Mesendoderm (in vitro differentiated cells): Measurements from ENCODE around the gene ZNF681.
"Not testable (repeated sequence)": the region's sequence is repeated elsewhere in the genome, so short reads cannot be mapped to it uniquely, and the experiment has no call there.

Experiments used
- DNase-seq: peaks from one replicate; pipeline ENCODE4 v3.0.0; 2013
- H2AK5ac ChIP-seq: 2 replicates; pipeline ENCODE4 v1.6.1; 2013; ENCODE audit warnings: low read length, inconsistent platforms
- H2BK120ac ChIP-seq: 2 replicates; pipeline ENCODE4 v1.6.1; 2013; ENCODE audit warnings: low read depth, mild to moderate bottlenecking, low read length, moderate library complexity, mixed read lengths
- H2BK15ac ChIP-seq: replicated peaks from 2 replicates; pipeline ENCODE4 v1.6.1; 2013; ENCODE audit warnings: low read depth, mild to moderate bottlenecking, moderate library complexity
- H2BK5ac ChIP-seq: 2 replicates; pipeline ENCODE4 v1.6.1; 2013; ENCODE audit warnings: low read length, inconsistent platforms
- H3K18ac ChIP-seq: 2 replicates; pipeline ENCODE4 v1.6.1; 2013; ENCODE audit warnings: mild to moderate bottlenecking, low read length, mixed read lengths
- H3K23ac ChIP-seq: one replicate; pipeline ENCODE4 v1.6.1; 2013; ENCODE audit warnings: low read length
- H3K27ac ChIP-seq: 2 replicates; pipeline ENCODE4 v1.5.1; 2013; ENCODE audit warnings: low read depth, mild to moderate bottlenecking, inconsistent platforms, low read length, moderate library complexity
- H3K27me3 ChIP-seq: 2 replicates; pipeline ENCODE4 v1.6.1; 2013; ENCODE audit warnings: low read length, control low read depth, mild to moderate bottlenecking, inconsistent platforms; ENCODE audit not compliant: insufficient read depth, poor library complexity
- H3K36me3 ChIP-seq: 2 replicates; pipeline ENCODE4 v1.6.1; 2013; ENCODE audit warnings: low read length, inconsistent platforms; ENCODE audit not compliant: control insufficient read depth, insufficient read depth
- H3K4ac ChIP-seq: one replicate; pipeline ENCODE4 v1.6.1; 2013; ENCODE audit warnings: low read depth, mild to moderate bottlenecking, low read length, moderate library complexity
- H3K4me1 ChIP-seq: 2 replicates; pipeline ENCODE4 v1.6.1; 2013; ENCODE audit warnings: low read depth, low read length, inconsistent platforms; ENCODE audit not compliant: control insufficient read depth
- H3K4me2 ChIP-seq: 2 replicates; pipeline ENCODE4 v1.6.1; 2013; ENCODE audit warnings: low read length
- H3K4me3 ChIP-seq: 2 replicates; pipeline ENCODE4 v1.5.1; 2013; ENCODE audit warnings: mild to moderate bottlenecking, low read length
- H3K56ac ChIP-seq: one replicate; pipeline ENCODE4 v1.6.1; 2013; ENCODE audit warnings: low read length
- H3K79me1 ChIP-seq: 2 replicates; pipeline ENCODE4 v1.6.1; 2013; ENCODE audit warnings: low read length, inconsistent platforms
- H3K79me2 ChIP-seq: 2 replicates; pipeline ENCODE4 v1.6.1; 2013; ENCODE audit warnings: mild to moderate bottlenecking, low read length; ENCODE audit not compliant: control insufficient read depth, insufficient read depth
- H3K9ac ChIP-seq: 2 replicates; pipeline ENCODE4 v1.6.1; 2013; ENCODE audit warnings: low read length, inconsistent platforms
- H4K5ac ChIP-seq: one replicate; pipeline ENCODE4 v1.6.1; 2013; ENCODE audit warnings: low read length
- H4K8ac ChIP-seq: one replicate; pipeline ENCODE4 v1.6.1; 2013; ENCODE audit warnings: low read depth, mild to moderate bottlenecking, control low read depth, low read length, moderate library complexity
- WGBS: extraction: QIAGEN DNeasy Blood & Tissue Kit; methylation state at CpG from one replicate; pipeline ENCODE4 v1.1.7; 2013; ENCODE audit warnings: low lambda C conversion rate, missing lambda C conversion rate; ENCODE audit not compliant: insufficient coverage; ENCODE audit errors: extremely low coverage; 5-methylcytosine and 5-hydroxymethylcytosine counted together

Gene ZNF681

GRCh38 chr19:23778036-23778435 lies 19.3 kb upstream of the ZNF681 start:
- H4K5ac ChIP-seq, H2AK5ac ChIP-seq: not testable (repeated sequence)

GRCh38 chr19:23777216-23777615 lies 18.5 kb upstream of the ZNF681 start:
- Histone ChIP-seq H3K79me2 (peaks cover 69% of the 10 kb centered on the region), H3K18ac (no peak overlapping the region), H3K4me2 (no peak overlapping the region), H3K4ac (no peak overlapping the region), H2AK5ac (no peak overlapping the region), H3K27ac (no peak overlapping the region), H2BK15ac (no peak overlapping the region), H3K4me3 (no peak overlapping the region), H3K36me3 (peaks cover 13% of the 10 kb centered on the region), H3K23ac (no peak overlapping the region), H3K27me3 (no peaks in the 10 kb centered on the region), H3K79me1 (peaks cover 29% of the 10 kb centered on the region), H3K9ac (no peak overlapping the region), H3K4me1 (no peaks in the 10 kb centered on the region), H2BK120ac (no peak overlapping the region), H4K5ac (no peak overlapping the region), H4K8ac (no peak overlapping the region), H3K56ac (no peak overlapping the region), H2BK5ac (no peak overlapping the region)
- no CpG with 5 or more reads among the region's 3 CpGs for WGBS
- no peak for DNase-seq

More at GRCh38 chr19:23778036-23778435, 19.3 kb upstream of the ZNF681 start:
- not testable (repeated sequence) for H3K18ac ChIP-seq, H3K4ac ChIP-seq, H3K56ac ChIP-seq, H3K4me1 ChIP-seq, H3K9ac ChIP-seq, H3K4me2 ChIP-seq, H3K27me3 ChIP-seq, DNase-seq, H2BK15ac ChIP-seq, H3K23ac ChIP-seq, H3K4me3 ChIP-seq, H4K8ac ChIP-seq, H3K27ac ChIP-seq, H2BK120ac ChIP-seq, H2BK5ac ChIP-seq
- Histone ChIP-seq H3K79me1 (peaks cover 29% of the 10 kb centered on the region), H3K36me3 (peaks cover 13% of the 10 kb centered on the region), H3K79me2 (peaks cover 63% of the 10 kb centered on the region)
- no CpG with 5 or more reads among the region's 6 CpGs for WGBS

GRCh38 chr19:23776507-23777205 lies 18.0 kb upstream of the ZNF681 start:
- Histone ChIP-seq H3K4me3 (no peak overlapping the region), H3K9ac (no peak overlapping the region), H4K5ac (no peak overlapping the region), H3K36me3 (peaks cover 13% of the 10 kb centered on the region), H2BK120ac (no peak overlapping the region), H3K27ac (no peak overlapping the region), H3K23ac (no peak overlapping the region), H3K56ac (no peak overlapping the region), H3K79me1 (peaks cover 29% of the 10 kb centered on the region), H2BK5ac (no peak overlapping the region), H3K4me1 (no peaks in the 10 kb centered on the region), H2AK5ac (no peak overlapping the region), H3K79me2 (peaks cover 73% of the 10 kb centered on the region), H3K18ac (no peak overlapping the region), H4K8ac (no peak overlapping the region), H2BK15ac (no peak overlapping the region), H3K4me2 (no peak overlapping the region), H3K27me3 (no peaks in the 10 kb centered on the region), H3K4ac (no peak overlapping the region)
- WGBS, result no CpG with 5 or more reads among the region's 2 CpGs
- no peak for DNase-seq

- H2BK15ac ChIP-seq, result no peak overlapping the region
- H4K5ac ChIP-seq, result no peak overlapping the region
- no peak for DNase-seq
- H3K36me3 ChIP-seq, result peaks cover 13% of the 10 kb centered on the region
- H3K79me1 ChIP-seq, result peaks cover 24% of the 10 kb centered on the region
- no peak overlapping the region for H3K18ac ChIP-seq
- H3K4ac ChIP-seq, result no peak overlapping the region
- H3K4me3 ChIP-seq, result no peak overlapping the region
- no peak overlapping the region for H4K8ac ChIP-seq
- no peaks in the 10 kb centered on the region for H3K27me3 ChIP-seq
- no peak overlapping the region for H3K27ac ChIP-seq
- no peak overlapping the region for H2AK5ac ChIP-seq
- H3K4me2 ChIP-seq, result no peak overlapping the region
- no peak overlapping the region for H3K56ac ChIP-seq
- H2BK5ac ChIP-seq, result no peak overlapping the region
- H3K79me2 ChIP-seq, result peaks cover 88% of the 10 kb centered on the region
- no peak overlapping the region for H3K9ac ChIP-seq
- no peak overlapping the region for H2BK120ac ChIP-seq
- no peaks in the 10 kb centered on the region for H3K4me1 ChIP-seq
- H3K23ac ChIP-seq, result no peak overlapping the region
Observed at GRCh38 chr19:23774524-23774971, 15.9 kb upstream of the ZNF681 start.

- H3K27ac ChIP-seq, result no peak overlapping the region
Observed at GRCh38 chr19:23774106-23774505, 15.4 kb upstream of the ZNF681 start.

GRCh38 chr19:23772675-23773063 lies 14.0 kb upstream of the ZNF681 start:
- no peak for DNase-seq
- Histone ChIP-seq H3K4ac (no peak overlapping the region), H4K8ac (no peak overlapping the region), H3K27ac (no peak overlapping the region), H3K4me2 (no peak overlapping the region), H2BK15ac (no peak overlapping the region), H3K79me1 (peaks cover 18% of the 10 kb centered on the region), H3K23ac (no peak overlapping the region), H4K5ac (no peak overlapping the region), H3K27me3 (no peaks in the 10 kb centered on the region), H3K4me1 (no peaks in the 10 kb centered on the region), H2BK5ac (no peak overlapping the region), H2BK120ac (no peak overlapping the region), H3K56ac (no peak overlapping the region), H3K36me3 (peaks cover 8% of the 10 kb centered on the region), H3K18ac (no peak overlapping the region), H3K79me2 (peaks cover 87% of the 10 kb centered on the region), H3K4me3 (no peak overlapping the region), H2AK5ac (no peak overlapping the region), H3K9ac (no peak overlapping the region)
- WGBS, result no CpG with 5 or more reads among the region's 2 CpGs

More at GRCh38 chr19:23774106-23774505, 15.4 kb upstream of the ZNF681 start:
- Histone ChIP-seq H3K36me3 (peaks cover 13% of the 10 kb centered on the region), H3K9ac (no peak overlapping the region), H3K4me2 (no peak overlapping the region), H3K18ac (no peak overlapping the region), H4K5ac (no peak overlapping the region), H2AK5ac (no peak overlapping the region), H3K56ac (no peak overlapping the region), H4K8ac (no peak overlapping the region), H3K27me3 (no peaks in the 10 kb centered on the region), H3K79me2 (peaks cover 89% of the 10 kb centered on the region), H2BK120ac (no peak overlapping the region), H3K23ac (no peak overlapping the region), H3K79me1 (peaks cover 22% of the 10 kb centered on the region), H2BK5ac (no peak overlapping the region), H3K4ac (no peak overlapping the region), H3K4me1 (no peaks in the 10 kb centered on the region), H2BK15ac (no peak overlapping the region), H3K4me3 (no peak overlapping the region)
- DNase-seq, result no peak
- WGBS, result no CpG with 5 or more reads among the region's 4 CpGs
